Left lung (tissue), 10 donors: ENCODE data around the gene CISD3. TPM values are rescaled to one million over a fixed set of nuclear protein-coding genes. Genes with fewer than 3 reads are reported as not detected.

ENCODE experiments used
- ATAC-seq: fragments of 200-7000 bp; cut with Tn5 transposase; one replicate; pipeline ENCODE4 v1.9.1; 2020; ENCODE audit warnings: moderate library complexity
- DNase-seq, 4 donors: peaks; one replicate each; pipeline ENCODE4 v3.0.0-alpha.2; 2013 to 2020
- H3K27ac ChIP-seq, 2 donors: fragments of 200-600 bp; sonication (generic) in 1 of 2; one replicate each; pipeline versions ENCODE4 v1.5.0 to v1.8.0; 2020 to 2021
- H3K27me3 ChIP-seq, 2 donors: fragments of 200-600 bp; sonication (generic) in 1 of 2; one replicate each; pipeline versions ENCODE4 v1.5.0 to v1.8.0; 2020 to 2021
- H3K36me3 ChIP-seq, 2 donors: fragments of 200-600 bp; sonication (generic) in 1 of 2; one replicate each; pipeline versions ENCODE4 v1.5.0 to v1.8.0; 2020 to 2021
- H3K4me1 ChIP-seq, 2 donors: fragments of 200-600 bp; one replicate each; pipeline ENCODE4 v1.8.0; 2021
- H3K4me3 ChIP-seq, 2 donors: fragments of 200-600 bp; sonication (generic) in 1 of 2; one replicate each; pipeline versions ENCODE4 v1.5.0 to v1.8.0; 2020 to 2021; ENCODE audit warnings: mild to moderate bottlenecking in 1 of 2
- H3K9me3 ChIP-seq, 2 donors: fragments of 200-600 bp; sonication (generic) in 1 of 2; one replicate each; pipeline versions ENCODE4 v1.5.0 to v1.8.0; 2020 to 2021
- CTCF ChIP-seq, 2 donors: fragments of 200-600 bp; sonication (generic) in 1 of 2; IDR thresholded peaks; one replicate each; pipeline versions ENCODE4 v1.5.0 to v1.8.0; 2021; ENCODE audit warnings: antibody characterized with exemption in 2 of 2
- intact Hi-C, 2 donors: fragments of 100-400 bp; cut with DNase I; formaldehyde crosslinking; loops; one replicate each; pipeline versions ENCODE4 v1.11.2 to v1.14.2; 2022
- polyA plus RNA-seq, 6 donors: library from polyadenylated mRNA; unstranded; fragments of 120-200 nt; gene quantifications; one replicate each; pipeline ENCODE4 v1.2.1, GENCODE V29; 2013; ENCODE audit not compliant: insufficient read length in 6 of 6
- total RNA-seq, 2 donors: library from RNA; stranded (reverse); fragmentation: NEBNext Ultra II Directional; extraction: Animal tissue kit (Norgen Biotek cat#: 25700); gene quantifications; one replicate each; pipeline ENCODE4 v1.2.1, GENCODE V29; 2021
- donor health status: DM: no; HTN: yes; CAD: no.
- donor health status: DM: no; HTN: no; CAD: no.

The CISD3 gene
- total and polyA plus RNA-seq, 8 donors: 8.6 to 49.2 (median 14.5) TPM

GRCh38 chr17:38728290-38728831 lies 1.8 kb upstream of the CISD3 start:
- ATAC-seq: no peak
- H3K36me3 ChIP-seq: peaks cover 0 to 28% of the 10 kb centered on the region in 2 donors
- H3K27ac ChIP-seq: peak overlapping the region in 1 of 2 donors; percentile 85
- peaks cover 18 to 54% of the 10 kb centered on the region in 2 donors for H3K4me1 ChIP-seq
- no peak for TF ChIP-seq CTCF (IDR thresholded peaks at IDR 0.05)
- DNase-seq: no peak
- H3K4me3 ChIP-seq: no peak overlapping the region
- intact Hi-C loops: no loop called here
- no peaks in the 10 kb centered on the region for H3K9me3 ChIP-seq
- H3K27me3 ChIP-seq: no peaks in the 10 kb centered on the region

DNA sequence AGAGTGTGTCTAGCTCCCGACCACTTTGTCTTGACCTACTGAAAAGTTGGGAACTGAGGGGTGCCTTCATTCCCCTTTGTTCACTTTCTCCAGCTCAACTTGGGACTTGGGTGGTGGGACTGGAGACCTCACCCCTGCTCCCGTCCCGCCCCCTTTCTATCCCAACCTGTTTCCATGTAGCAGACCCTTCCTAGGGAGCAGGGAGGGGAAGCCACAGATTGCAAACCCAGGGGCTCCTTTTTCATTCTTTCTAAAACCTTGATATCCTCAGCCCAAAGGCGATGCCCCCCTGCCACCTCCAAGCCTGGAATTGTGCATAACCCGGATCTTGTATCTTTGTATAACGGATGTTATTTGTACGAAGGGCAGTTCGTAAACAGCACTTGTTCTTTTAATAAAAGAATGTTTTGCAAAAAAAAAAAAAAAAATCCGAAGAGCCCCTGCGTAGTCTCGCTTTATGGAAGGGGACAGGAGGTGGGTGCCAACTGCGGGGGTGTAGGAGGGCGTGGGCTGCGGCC lies 714 bp upstream of the CISD3 start:
- intact Hi-C loops: no loop called here
- Histone ChIP-seq H3K27me3 (no peaks in the 10 kb centered on the region), H3K9me3 (no peaks in the 10 kb centered on the region), H3K4me3 (peak overlapping the region; percentile 35 to 74), H3K36me3 (peaks cover 0 to 28% of the 10 kb centered on the region in 2 donors), H3K27ac (peak overlapping the region; percentile 79 to 85), H3K4me1 (peaks cover 18 to 54% of the 10 kb centered on the region in 2 donors)
- DNase-seq (no peak), ATAC-seq (no peak)
- no peak for TF ChIP-seq CTCF (IDR thresholded peaks at IDR 0.05)

DNA sequence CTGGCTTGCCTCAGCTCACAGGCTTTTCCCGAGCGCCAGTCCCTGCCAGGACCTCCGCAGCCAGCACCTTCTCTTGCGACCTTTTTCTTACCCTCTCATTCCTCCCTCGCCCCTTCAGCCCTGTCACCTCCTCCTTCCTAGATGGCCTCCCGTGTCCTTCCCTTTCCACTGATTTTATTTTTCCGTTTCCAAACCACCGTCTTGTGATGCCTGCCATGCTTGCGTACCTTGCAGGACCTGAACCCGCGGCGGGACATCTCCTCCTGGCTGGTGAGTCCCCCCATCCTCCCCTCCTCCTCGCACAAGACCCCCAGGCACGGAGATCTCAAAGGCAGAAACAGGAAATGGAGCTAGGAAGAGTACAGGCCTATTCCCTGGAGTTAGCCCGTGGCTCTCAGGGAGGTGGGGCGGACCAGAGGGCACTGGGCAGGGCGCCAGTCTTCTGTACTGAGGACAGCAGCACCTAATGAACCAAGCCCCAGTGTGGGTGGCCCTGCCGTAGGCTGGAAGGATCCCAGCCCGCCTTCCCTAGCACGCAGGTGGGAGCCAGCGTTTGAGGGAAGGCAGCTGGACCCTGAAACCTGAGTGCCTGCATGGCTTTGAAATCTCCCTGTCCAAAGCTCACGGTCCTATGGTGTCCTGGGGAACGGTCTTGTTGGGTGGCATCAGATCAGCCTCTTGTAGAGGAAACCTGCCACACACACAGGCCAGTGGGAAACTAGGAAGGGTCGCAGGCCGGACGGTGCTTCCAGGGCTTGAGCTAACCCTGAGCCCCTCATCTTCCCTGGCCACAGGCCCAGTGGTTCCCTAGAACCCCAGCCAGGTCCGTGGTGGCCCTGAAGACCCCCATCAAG lies 612 bp downstream of the CISD3 start:
- Histone ChIP-seq H3K36me3 (peaks cover 0 to 19% of the 10 kb centered on the region in 2 donors), H3K4me3 (peak overlapping the region; percentile 60 to 74), H3K27ac (peak overlapping the region; percentile 73 to 80), H3K4me1 (peaks cover 18 to 56% of the 10 kb centered on the region in 2 donors), H3K9me3 (no peaks in the 10 kb centered on the region), H3K27me3 (no peaks in the 10 kb centered on the region)
- TF ChIP-seq CTCF (IDR thresholded peaks at IDR 0.05): no peak
- DNase-seq (peak in 3 of 4 donors; percentile 64 to 90 (median 83)), ATAC-seq (peak; percentile 61)
- intact Hi-C loops: no loop called here

- Histone ChIP-seq H3K36me3 (peaks cover 0 to 24% of the 10 kb centered on the region in 2 donors), H3K4me1 (peaks cover 18 to 56% of the 10 kb centered on the region in 2 donors), H3K9me3 (no peaks in the 10 kb centered on the region), H3K27me3 (no peaks in the 10 kb centered on the region), H3K27ac (peak overlapping the region in 1 of 2 donors; percentile 80), H3K4me3 (peak overlapping the region in 1 of 2 donors; percentile 74)
- TF ChIP-seq CTCF (IDR thresholded peaks at IDR 0.05): no peak
- intact Hi-C loops: no loop called here
- ATAC-seq (no peak), DNase-seq (peak in 1 of 4 donors; percentile 59)
Observed at GRCh38 chr17:38731526-38732294, 1.6 kb downstream of the CISD3 start.
